DOHH2 (cell line): ENCODE measurements around the gene TPRG1L.

Experiments used
- CTCF ChIP-seq: fragments of 200-600 bp; sonication (generic); IDR thresholded peaks from one replicate; pipeline ENCODE4 v1.5.1; 2014; ENCODE audit warnings: antibody characterized with exemption, mild to moderate bottlenecking, low read depth, low read length; ENCODE audit not compliant: poor library complexity, severe bottlenecking
- EZH2phosphoT487 ChIP-seq: fragments of 200-600 bp; sonication (generic); IDR thresholded peaks from 2 replicates; pipeline ENCODE4 v1.6.1; 2017; ENCODE audit warnings: borderline replicate concordance, mild to moderate bottlenecking, antibody characterized with exemption, low read length, moderate library complexity, mixed read lengths

DNA sequence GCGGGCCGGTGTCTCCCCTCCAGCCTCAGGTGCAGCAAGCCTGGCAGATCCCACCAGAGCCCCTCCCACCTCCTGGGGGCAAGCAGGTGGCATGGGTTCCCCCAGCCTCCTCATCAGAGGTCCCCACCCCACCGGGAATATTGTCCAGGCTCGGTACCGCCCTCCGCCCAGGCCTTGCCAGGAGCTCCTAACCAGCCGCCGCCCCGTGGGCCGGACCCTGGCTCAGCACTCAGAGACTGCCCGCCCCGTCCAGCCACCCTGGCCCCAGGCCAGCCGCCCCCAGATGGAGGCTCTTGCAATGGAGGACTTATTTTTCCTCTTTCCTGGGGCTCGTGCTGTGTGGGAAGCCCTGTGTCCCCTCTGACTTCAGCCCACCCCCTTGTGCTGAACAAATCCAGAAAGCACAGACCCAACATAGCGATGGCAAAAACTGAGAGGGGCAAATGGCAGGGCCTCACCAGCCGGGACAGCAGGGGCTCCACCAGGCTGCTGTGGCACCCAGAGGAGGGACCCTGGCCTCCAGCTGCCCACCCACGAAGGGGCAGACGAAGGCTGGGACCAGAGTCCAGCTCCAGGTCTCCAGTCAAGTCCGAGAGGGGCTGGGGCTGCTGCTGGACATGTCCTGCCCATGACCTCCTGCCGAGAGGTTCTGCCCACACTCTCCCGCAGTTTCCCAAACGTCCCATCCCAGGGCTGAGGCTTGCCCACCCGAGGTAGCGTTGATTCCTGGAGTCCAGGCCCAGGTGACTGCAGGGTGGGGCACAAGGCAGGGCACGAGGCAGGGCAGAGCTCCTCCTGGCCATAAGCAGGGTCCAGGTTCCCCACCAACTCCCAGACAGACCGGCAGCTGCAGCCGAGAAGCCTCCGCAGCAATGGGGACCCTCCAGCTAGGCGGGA is 21.0 kb upstream of the TPRG1L start:
- TF ChIP-seq CTCF (no peak), EZH2phosphoT487 (no peak)
